OCI-LY1 (cell line): ENCODE measurements around the gene ABI3.

Experiments
- CTCF ChIP-seq: fragments of 200-600 bp; sonication (generic), shearing (Covaris generic); IDR thresholded peaks from 2 replicates; pipeline ENCODE4 v1.5.1; 2017; ENCODE audit warnings: mild to moderate bottlenecking, antibody characterized with exemption, low read length, moderate library complexity, mixed read lengths
- EZH2 ChIP-seq: fragments of 200-600 bp; sonication (generic), shearing (Covaris generic); IDR thresholded peaks from 2 replicates; pipeline ENCODE4 v1.8.0; 2017; ENCODE audit warnings: borderline replicate concordance, mixed run types, mild to moderate bottlenecking, antibody characterized with exemption, low read length, moderate library complexity, mixed read lengths

- TF ChIP-seq CTCF: no peak
- TF ChIP-seq EZH2: no peak
These were observed at the start of gene ABI3, which contains the start of gene GNGT2 for GRCh38 chr17:49210158-49211029.
